ENCODE results near the gene SYT14.

The SYT14 gene

GRCh38 chr1:209948155-209948554 lies 10.1 kb downstream of the SYT14 start:
- H3K27ac ChIP-seq, result no peak overlapping the region
- TF ChIP-seq CTCF (IDR thresholded peaks at IDR 0.05), result no peak
- no peak for TF ChIP-seq ZFX (IDR thresholded peaks at IDR 0.05; ENCODE audit: borderline replicate concordance)

DNA sequence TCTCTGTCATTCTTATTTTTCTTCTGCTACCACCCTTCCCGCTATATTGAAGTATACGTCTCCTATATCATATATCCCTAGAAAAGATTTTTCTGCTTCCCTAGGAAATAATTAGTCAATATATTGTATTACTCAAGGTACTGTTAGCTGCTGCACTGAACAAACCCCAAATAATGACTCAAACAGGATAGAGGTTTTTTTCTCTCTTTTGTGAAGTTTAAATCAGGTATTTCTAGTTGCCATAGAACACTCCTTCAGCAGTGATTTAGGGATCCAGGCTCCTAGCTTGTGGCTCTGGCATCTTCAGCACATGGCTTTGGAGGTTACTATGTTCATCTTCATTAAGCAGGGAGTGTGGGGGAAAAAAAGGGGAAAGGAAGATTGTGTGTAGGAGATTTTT lies 18.1 kb downstream of the SYT14 start:
- H3K27ac ChIP-seq, result no peak overlapping the region
- TF ChIP-seq ZFX (IDR thresholded peaks at IDR 0.05; ENCODE audit: borderline replicate concordance) (no peak), CTCF (IDR thresholded peaks at IDR 0.05) (no peak)

GRCh38 chr1:209959623-209960022 lies 21.6 kb downstream of the SYT14 start:
- no peak for TF ChIP-seq ZFX (IDR thresholded peaks at IDR 0.05; ENCODE audit: borderline replicate concordance)
- TF ChIP-seq CTCF (IDR thresholded peaks at IDR 0.05), result no peak

GRCh38 chr1:209960926-209961325 lies 22.9 kb downstream of the SYT14 start:
- H3K27ac ChIP-seq, result no peak overlapping the region
- TF ChIP-seq ZFX (IDR thresholded peaks at IDR 0.05; ENCODE audit: borderline replicate concordance) (no peak), CTCF (IDR thresholded peaks at IDR 0.05) (no peak)

More at GRCh38 chr1:209959623-209960022, 21.6 kb downstream of the SYT14 start:
- H3K27ac ChIP-seq, result no peak overlapping the region

DNA sequence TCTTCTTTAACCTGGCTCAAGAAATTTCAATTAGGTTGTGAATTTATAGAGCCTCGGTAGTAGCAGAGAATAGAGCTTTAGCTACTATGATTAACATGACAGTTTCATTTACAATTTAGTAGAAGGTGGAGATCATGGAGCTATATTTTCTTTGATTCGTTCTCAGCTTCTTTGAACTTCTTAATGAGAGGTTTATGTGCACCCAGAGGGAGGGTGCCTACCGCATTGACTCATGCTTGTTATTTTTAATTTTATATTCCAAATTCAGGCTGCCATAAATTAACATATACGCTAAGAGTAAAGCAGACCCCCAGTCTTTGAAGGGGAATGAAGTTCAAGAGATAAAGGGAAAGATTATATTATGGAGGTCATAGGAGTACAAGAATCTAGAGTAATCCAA lies 24.4 kb downstream of the SYT14 start:
- H3K27ac ChIP-seq, result no peak overlapping the region
- no peak for TF ChIP-seq ZFX (IDR thresholded peaks at IDR 0.05; ENCODE audit: borderline replicate concordance)
- no peak for TF ChIP-seq CTCF (IDR thresholded peaks at IDR 0.05)

GRCh38 chr1:209962856-209963255 lies 24.8 kb downstream of the SYT14 start:
- no peak overlapping the region for H3K27ac ChIP-seq
- TF ChIP-seq CTCF (IDR thresholded peaks at IDR 0.05) (no peak), ZFX (IDR thresholded peaks at IDR 0.05; ENCODE audit: borderline replicate concordance) (no peak)

GRCh38 chr1:209965996-209966395 lies 28.0 kb downstream of the SYT14 start:
- no peak for TF ChIP-seq CTCF (IDR thresholded peaks at IDR 0.05)
- TF ChIP-seq ZFX (IDR thresholded peaks at IDR 0.05; ENCODE audit: borderline replicate concordance), result no peak
- no peak overlapping the region for H3K27ac ChIP-seq
